Endothelial cell of umbilical vein (primary cell): Measurements from ENCODE around the gene NKX3-2.

Experiments used
- EZH2 ChIP-seq: IDR thresholded peaks from 2 replicates; pipeline ENCODE4 v1.6.1; 2012; ENCODE audit warnings: borderline replicate concordance, low read depth, mild to moderate bottlenecking, moderate library complexity, low read length, inconsistent platforms; ENCODE audit not compliant: severe bottlenecking
- FOS ChIP-seq: IDR thresholded peaks from 2 replicates; pipeline ENCODE4 v1.6.1; 2011; ENCODE audit warnings: mild to moderate bottlenecking, low read length, moderate library complexity, borderline replicate concordance; ENCODE audit not compliant: insufficient read depth
- MAX ChIP-seq: IDR thresholded peaks from 2 replicates; pipeline ENCODE4 v1.6.1; 2011; ENCODE audit not compliant: insufficient read depth, insufficient read length
- POLR2A ChIP-seq: IDR thresholded peaks from 2 replicates; pipeline ENCODE4 v1.6.1; 2012; ENCODE audit warnings: low read depth, mild to moderate bottlenecking, control low read depth, low read length
- POLR2AphosphoS5 ChIP-seq: IDR thresholded peaks from 2 replicates; pipeline ENCODE4 v1.6.1; 2012; ENCODE audit warnings: low read depth, mild to moderate bottlenecking, control low read depth, low read length, moderate library complexity; ENCODE audit not compliant: insufficient read depth
- TF ChIP-seq, protein P1 (sequence below), 2 donors: IDR thresholded peaks; 1 replicate in 1 of 2; 2 replicates in 1 of 2; pipeline ENCODE4 v1.5.1; 2011; ENCODE audit warnings: low read length in 2 of 2, mild to moderate bottlenecking in 2 of 2, moderate library complexity in 2 of 2, control low read depth in 1 of 2, inconsistent platforms in 1 of 2, low read depth in 1 of 2; ENCODE audit not compliant: insufficient read depth in 1 of 2; ENCODE audit errors: extremely low read depth in 1 of 2

DNA sequence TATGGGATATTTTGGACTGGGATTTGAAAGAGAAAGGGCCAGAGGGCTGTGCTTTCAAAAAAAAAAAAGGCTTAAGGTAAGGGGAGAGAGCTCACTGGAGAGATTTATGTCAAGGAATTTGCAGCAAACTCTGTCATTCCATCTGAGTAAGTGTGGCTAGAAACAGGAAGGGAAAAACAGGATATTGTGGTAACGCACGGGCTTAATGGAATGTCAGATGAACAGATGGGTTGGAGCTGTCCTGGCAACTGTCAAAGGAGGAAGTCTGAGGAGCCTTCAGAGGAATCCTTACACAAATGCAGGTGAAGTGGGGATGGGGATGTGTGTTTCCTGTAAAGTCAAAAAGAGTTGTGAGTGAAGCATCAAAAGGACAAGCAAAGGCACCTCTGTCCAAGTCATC, 15.1 kb upstream of the NKX3-2 start:
- TF ChIP-seq, protein P1, sequence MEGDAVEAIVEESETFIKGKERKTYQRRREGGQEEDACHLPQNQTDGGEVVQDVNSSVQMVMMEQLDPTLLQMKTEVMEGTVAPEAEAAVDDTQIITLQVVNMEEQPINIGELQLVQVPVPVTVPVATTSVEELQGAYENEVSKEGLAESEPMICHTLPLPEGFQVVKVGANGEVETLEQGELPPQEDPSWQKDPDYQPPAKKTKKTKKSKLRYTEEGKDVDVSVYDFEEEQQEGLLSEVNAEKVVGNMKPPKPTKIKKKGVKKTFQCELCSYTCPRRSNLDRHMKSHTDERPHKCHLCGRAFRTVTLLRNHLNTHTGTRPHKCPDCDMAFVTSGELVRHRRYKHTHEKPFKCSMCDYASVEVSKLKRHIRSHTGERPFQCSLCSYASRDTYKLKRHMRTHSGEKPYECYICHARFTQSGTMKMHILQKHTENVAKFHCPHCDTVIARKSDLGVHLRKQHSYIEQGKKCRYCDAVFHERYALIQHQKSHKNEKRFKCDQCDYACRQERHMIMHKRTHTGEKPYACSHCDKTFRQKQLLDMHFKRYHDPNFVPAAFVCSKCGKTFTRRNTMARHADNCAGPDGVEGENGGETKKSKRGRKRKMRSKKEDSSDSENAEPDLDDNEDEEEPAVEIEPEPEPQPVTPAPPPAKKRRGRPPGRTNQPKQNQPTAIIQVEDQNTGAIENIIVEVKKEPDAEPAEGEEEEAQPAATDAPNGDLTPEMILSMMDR (IDR thresholded peaks at IDR 0.05; ENCODE audit: extremely low read depth in 1 of 2, insufficient read depth in 1 of 2, low read depth in 1 of 2, low read length in 2 of 2) = no peak
- TF ChIP-seq POLR2AphosphoS5 = no peak
- no peak for TF ChIP-seq POLR2A
- TF ChIP-seq MAX = no peak
- TF ChIP-seq EZH2 = no peak
- TF ChIP-seq FOS = no peak
